ENCODE results near the gene BORCS6.

The BORCS6 gene

DNA sequence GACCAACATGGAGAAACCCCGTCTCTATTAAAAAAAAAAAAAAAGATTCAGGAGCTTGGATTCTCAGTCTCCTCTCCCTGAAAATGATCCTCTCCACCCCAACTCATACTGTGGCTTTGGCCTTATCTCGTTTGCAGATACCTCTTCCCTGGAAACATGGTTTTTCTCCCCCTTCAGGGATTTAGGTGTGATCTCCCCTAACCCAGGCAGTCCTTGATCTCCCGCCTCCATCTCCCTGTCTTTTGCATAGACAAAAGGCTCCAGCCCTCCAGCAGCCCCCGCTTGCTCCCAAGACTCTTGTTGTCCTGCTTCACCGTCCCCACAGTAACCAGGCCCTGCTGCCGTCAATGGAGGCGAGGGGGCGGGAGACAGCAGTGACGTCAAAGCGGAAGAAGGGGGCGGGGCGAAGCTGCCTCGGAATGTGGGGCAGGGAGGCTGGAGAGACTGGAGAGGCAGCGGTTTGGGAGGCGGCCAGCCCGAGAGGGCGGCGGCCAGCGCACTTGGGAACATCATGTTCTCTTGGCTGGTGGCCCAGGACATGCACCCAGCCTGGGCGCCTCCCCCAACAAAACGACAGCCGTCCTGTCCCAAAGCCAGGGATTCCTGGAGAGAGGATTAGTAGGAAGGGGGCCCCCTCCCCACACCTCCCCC is 35.9 kb downstream of the BORCS6 start:
- DNase-seq, result peak; percentile 99

DNA sequence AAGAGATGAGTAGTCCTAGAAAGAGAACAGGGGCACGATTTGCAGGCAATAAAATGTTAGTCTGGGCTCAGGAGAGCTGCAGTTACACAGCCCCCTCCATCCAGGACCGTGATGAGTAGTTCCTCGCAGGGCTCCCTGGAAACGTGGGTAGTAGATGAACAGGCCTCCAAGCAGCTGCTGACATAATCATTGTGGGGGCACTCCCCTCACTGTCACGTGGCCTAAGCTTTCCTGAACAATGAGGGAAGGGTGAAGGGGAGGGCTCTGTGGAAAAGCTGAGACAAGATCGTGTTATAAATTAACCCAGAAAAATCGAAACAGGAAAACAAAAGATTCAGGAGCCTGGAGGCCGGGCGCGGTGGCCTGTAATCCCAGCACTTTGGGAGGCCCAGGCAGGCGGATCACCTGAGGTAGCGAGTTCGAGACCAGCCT is 36.4 kb downstream of the BORCS6 start:
- peak; percentile 91 for DNase-seq

DNA sequence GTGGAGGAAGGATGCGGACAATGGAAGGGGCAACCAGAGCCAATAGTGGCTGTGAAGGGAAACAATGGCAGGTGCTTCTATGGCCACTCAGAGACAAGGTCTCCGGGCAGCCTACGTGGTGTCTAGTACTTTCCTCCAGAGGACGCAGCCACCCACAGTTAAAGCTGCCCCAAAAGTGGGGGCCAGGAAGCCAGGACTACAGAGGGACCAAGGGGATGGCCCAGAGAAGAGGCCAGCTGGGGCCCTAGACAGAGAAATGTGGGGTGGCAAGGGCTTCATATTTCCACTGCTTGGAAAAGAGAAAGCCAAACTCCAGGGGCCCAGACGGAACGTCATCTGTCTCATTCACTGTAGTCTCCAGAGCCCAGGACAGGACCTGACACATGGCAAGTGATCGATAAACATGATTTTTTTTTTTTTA is 36.9 kb downstream of the BORCS6 start:
- peak; percentile 65 for DNase-seq

DNA sequence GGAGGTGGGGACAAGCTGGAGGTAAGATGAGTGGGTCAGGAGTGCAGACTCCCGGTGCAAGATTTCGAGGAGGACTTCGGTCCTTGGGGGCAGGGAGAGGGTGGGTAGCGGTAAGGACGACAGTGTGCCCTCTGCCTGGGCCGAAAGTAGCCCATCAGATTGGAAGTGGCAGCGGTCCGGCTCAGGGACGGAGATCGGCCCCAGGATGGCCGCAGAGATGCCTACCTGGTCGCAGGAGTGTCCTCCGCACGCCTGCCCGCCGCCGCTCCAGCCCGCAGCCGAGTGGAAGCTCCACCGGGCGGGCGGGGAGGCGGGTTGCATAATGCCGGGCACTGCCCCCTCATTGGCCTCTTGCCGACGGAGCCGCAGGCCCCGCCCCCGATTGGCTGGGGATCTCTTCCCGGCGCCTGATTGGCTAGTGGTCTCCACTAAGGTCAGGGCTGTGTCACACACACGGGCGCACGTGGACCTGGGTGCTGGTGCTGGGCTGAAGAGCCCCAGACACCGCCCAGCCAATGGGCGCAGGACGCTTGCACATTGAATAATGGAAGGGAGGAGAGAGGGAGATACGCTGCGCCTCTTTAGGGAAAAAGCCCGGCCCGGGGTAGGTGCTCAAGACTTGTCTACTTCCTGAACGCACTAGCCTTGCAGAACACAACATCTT is 37.7 kb downstream of the BORCS6 start, which contains the start of gene PER1:
TSS of gene PER1 (minus strand) at position 293 of the 664 bp plus-strand sequence. CDS start 1,698 bp downstream, outside the sequence.
- DNase-seq, result peak; percentile 99

DNA sequence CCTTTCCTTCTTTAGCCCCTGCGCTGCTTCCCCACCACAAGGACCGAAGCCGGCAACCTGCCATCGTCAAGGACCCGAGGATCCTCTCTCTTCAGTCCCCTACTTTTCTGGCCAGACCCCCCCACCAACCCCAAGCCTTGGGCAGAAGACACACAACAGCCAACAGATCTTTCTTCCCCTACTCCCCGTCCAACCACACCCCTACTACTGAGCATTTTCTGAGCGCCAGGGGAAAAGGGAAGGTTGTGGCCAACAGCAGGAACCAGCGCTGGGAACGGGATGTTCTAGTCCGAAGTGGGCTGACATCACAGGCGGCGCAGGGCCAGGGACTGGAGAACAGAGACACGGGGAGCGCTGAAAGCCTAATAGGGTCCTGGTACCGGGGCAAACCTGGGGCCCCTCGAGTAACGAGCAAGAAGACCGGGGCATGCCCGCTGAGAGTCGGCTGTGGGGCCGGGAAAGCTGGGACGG is 38.3 kb downstream of the BORCS6 start:
- DNase-seq, result peak; percentile 60

DNA sequence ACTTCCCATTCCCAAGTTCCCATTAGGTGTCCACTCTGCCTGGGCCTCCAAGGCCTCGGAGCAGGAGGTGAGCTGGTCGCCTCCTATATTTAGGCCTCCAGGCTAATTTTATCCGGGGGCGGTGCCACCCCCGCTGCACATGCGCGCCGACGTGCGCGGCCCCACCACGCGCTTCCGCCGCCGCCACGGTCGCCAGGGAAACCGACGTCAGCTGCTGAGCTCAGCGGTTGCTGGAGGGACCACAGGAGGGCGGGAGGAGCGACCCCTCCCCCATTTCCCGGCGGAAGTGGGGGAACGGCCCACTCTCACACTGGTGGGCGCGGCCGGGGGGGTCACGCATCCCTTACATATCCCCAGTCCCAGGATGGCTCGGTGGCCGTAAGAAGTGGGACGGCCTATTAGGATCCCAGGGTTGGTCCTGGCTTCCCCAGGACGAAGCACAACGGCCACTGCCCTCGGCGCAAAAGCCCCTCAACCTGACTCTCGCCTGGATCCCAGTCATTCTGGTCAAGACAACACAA is 38.8 kb downstream of the BORCS6 start:
- DNase-seq, result peak; percentile 92

DNA sequence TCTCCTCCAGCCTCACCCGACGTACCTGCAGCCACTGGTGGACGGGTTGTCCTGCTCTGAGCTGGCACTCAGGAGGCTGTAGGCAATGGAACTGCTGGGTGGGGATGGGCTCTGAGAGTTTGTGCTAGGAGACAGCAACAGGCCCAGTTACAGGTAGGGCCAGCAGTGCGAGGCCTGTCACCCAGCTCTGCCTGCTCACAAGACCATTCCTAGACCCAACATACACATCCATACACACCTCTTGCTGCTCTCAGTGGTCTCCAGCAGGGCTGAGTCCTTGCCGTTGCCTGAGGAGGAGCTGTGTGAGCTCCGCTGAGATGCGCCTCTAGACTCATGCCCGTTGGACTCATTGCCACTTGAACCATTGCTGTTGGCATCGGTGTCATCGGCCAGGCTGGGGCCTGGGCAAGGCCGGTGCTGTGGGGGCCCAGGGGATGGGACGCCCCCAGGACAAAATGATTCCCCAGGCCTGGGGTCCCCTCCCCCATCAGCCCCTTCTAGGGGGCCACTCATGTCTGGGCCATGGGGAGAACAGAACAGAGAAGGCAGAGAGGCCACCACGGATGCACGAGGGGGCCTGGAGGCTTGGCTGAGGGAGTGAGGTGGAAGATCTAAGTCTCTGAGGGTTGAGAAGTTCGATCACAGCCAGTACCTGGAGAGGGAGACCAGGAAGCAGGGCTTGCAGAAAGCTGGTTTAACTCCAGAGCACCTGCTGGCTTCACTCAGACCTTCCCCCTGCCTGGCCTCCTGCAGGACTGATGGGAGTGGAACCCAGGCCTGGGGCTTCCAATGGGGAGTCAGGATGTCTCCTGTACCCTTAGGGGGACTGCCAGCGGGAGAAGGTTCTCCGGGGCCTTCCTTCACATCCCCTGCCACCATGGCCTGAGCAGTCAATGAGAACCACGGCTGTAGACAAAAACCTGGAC is 39.5 kb downstream of the BORCS6 start:
- no peak for DNase-seq

DNA sequence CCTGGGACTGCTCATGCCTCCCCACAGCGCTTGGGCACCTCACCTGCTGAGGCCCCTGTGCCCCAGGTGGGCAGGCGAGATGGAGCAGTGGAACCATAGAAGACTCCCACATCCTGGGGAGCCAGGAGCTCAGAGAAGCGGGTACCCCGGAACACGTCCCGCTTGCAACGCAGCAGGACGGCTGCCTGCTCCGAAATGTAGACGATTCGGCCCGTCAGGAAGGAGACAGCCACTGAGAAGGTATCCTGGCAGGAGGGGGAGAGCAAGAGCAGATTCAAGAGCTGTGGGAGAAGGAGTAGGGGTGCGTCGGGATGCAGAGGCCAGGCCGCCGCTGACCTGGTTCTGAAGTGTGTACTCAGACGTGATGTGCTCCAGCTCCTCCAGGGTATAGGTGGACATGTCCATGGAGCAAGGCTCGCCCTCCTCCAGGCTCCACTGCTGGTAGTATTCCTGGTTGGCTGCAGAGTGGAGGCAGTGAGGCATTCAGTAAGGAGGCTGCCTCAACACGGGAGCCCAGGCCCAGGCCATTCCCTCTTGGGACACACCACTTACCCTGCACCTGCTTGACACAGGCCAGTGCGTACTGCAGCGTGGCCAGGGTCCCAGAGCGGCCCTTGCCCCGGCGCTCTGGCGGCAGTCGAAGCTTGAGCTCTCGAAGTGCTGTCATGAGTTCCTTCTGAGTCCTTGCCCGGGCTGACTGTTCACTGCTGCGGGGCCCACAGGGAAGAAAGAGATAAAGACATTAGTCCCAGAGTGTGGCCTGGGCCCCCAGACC is 40.4 kb downstream of the BORCS6 start:
- no peak for DNase-seq

DNA sequence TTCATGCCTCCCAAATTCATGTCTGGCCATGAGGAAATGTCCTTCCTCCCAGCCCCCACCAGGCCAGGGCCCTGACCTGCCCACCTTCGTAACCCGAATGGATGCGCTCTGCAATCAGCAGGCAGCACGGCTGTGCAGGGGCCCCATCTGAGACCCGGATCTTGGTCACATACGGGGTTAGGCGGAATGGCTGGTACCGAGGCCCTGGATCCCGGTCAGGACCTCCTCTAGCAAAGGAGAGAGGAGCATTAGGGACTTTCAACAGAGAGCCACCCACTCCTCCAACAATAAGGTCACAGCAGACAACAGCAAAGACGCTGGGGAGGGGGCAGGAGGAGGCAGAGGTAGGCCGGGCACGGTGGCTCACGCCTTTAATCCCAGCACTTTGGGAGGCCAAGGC is 41.4 kb downstream of the BORCS6 start:
- no peak for DNase-seq

DNA sequence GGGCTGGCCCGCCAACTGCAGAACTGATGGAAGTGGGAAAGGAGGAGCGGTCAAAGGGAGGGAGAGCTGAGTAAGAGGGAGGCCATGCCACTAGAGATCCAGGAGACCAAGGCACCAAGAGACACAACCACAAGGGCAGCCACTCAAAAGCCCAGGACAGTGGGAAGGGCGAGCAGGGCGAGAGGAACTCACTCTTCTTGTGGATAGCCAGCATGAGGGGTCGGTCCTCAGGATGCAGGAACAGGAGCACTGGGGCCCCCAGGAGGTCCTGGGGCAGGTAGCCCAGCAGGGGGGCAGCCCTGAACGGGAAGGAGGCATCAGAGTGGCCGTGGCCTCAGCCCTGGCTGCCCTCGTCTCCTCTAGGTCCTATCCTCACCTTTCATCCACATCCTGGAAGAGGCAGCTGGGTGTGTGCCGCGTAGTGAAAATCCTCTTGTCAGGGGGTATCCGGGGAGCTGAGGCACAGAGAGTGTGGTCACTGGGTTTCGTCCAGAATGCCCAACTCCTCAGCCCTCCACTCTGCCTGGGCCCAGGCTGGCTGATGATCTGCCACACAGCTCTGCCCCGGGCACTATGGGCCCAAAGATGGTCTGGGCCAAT is 42.1 kb downstream of the BORCS6 start:
- DNase-seq, result no peak

DNA sequence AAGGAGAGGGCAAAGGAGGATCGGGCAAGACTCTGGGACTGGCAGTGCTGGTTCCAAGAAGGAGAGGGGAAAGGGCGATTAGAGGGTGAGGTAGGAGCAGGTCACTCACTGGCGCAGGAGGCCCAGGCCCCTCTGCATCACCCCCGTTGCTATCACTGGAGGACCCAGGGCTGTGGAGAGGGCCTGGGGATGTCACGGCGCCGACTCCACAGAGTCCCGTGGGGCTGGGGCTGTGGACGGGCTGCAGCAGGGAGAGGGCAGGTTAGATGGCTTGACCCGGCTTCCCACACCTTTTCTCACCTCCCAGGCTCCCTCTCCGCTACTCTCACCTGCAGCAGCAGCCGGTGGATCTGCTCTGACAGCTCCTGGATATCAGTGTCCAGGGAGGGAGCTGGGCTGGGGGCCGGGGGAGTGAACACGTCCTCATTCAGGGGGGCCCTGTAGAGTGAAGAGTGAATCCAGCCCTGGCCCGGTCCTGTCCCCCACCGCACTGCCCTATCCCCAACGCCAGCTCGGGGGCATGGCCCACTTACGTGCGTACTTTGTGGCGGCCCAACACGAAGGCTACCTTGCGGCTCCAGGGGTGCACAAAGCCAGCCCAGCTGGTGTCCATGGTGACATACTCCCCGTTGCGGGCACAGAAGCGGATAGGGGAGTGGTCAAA is 42.7 kb downstream of the BORCS6 start:
- DNase-seq, result no peak

DNA sequence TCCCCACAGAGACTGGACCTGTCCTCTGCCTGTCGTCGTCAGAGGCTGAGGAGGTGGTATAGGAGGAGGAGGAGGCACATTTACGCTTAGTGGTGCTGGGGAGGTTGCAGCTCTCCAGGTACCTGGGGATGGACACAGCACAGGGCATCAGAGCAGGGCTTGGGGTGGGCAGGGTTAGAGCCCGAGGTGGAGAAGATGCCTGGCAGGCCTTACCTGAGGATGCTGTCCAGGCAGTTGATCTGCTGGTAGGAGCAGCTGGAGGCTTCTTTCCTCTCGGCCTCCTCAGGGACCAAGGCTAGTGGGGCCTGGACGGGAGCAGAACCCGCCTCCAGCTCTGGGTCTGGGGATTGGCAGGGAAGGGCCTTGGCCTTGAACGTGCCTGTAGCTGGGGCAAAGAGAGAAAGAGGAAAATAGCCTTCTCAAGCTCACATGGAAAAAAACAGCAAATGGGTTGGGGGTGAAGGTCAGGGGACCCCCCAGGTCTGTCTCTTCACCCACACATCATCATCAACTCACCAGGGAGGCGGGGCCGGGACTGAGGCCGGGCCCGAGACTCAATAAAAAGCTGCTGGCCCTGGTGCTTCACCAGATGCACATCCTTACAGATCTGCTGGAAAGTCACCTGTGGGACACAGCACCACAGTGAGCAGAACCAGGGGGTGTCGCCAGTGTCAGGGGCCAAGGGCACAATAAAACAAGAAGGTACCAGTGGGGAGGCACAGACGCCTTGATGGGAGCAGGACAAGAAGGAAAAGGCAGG is 43.4 kb downstream of the BORCS6 start:
- DNase-seq, result no peak

DNA sequence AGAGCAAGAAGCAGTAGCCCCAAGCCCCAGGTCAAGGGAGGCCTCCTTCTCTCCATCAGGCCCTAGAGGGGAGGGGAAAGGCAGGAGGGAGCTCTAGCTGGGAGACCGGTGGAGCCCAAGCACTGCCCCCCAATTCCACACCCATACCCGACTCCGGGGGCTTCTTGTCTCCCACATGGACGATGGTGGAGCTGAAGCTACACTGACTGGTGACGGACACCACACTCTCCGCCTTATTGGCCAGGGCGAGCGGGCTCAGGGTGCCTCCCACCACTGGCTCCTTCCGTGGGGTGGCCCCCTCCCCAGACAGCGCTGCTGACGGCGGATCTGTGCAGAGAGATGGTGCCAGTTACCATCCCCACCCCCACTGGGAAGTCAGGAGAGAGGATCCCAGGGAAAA is 44.2 kb downstream of the BORCS6 start:
- no peak for DNase-seq

DNA sequence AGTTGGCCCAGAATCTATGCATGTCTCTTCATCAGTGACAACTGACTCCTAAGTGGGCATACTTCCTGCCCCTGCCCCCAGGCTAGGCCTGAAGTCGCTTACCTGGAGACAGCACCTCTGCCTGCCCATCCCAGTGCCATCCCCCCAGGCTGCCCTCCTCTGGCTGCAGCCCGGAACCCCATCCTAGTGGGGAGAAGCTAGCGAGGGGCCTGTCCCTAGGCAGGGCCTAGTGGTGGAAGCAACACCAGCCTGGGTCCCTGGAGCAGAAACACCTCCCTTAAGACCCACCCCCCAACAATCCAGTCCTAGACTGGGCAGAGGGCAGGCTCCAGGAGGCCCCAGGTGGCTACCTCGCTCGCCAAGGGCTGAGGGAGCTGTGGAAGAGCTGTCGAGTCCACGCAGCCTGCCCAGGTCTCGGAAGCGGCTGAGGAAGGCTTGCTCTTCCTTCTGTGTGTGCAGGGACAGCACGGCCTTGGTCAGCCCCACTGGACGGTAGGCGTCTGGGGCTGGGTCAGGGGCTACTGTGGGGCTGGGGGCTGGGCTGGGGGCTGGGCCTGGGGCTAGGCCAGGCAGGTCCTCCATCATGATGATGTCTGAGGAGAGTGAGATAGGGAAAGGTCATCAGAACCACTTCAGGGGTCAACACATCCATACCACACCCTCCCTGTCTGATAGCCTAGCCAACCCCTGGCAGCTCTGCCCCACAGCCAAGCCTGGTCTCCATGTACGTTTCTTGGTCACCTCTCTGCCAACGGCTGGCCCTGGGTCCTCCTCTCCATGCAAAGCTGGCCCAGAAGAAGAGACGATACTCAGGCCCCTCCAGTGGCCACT is 45.4 kb downstream of the BORCS6 start:
- DNase-seq, result no peak

DNA sequence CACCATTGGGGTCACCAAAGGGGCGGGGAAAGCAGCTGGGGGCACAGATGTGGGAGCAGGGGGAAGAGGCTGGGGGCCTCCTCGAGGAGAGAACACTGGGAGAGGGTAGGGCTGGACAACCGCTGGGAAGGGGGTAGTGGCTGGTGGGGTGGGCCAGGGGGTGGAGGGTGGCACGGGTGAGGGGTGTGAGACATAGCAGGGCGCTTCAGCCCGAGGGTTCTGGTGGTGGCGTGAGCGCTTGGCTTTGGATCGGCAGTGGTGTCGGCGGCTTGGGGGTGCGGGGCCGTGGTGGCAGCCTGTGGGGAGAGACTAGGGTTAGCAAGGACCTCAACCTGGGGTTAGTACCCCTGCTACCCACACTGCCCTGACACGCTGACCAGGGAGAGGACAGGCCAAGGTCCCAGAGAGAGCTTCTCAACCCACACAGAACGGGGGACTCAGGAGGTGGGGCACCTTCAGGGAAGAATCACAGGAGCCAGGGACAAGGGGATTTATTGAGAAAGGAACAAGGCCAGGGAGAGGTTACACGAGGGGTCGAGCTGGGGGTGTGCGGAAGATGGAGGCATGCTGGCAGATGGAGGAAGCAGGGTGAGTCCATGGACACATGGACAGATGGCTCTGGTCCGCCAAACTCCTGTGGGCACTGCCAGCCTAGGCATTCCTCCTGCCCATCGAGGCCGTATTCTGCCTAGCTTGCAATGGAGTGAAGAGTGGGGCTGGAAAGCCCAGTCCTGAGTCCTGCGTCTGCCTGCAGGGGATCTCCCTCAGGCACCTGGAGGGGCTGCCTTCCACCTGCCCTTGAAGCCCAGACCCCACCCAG is 46.2 kb downstream of the BORCS6 start:
- DNase-seq, result no peak

DNA sequence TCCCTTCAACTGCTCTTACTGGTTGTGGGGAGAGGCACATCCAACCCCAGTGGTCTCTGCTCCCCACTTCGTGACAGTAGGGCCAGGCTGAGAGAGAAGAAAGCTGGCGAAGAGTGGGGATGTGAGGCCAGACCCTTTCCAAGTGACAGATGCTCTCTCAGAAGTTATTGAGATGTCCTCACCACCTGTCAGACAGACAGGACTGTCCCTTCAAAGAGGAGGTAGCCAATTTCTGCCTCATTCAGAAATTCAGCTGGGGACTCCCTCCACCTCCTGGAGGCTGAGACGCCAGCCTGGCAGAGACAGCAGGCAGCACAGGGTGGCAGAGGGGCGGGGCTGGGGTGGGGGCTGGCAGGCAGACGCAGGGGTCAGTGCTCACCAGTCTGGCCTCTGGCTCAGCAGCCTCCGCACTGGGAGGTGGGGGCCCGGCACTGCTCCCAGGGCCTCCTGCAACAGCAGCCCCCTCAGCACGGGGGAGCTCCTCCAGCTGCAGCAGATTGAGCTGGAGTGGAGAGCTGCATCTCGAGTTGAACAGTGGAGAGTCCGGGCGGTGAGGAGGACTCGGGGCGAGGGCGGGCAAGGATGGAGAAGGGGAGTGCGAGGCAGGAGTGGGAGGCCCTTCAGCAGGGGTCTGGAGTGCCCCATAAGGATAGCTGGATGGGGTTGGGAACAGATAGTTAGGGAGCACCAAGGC is 46.9 kb downstream of the BORCS6 start:
- no peak for DNase-seq

DNA sequence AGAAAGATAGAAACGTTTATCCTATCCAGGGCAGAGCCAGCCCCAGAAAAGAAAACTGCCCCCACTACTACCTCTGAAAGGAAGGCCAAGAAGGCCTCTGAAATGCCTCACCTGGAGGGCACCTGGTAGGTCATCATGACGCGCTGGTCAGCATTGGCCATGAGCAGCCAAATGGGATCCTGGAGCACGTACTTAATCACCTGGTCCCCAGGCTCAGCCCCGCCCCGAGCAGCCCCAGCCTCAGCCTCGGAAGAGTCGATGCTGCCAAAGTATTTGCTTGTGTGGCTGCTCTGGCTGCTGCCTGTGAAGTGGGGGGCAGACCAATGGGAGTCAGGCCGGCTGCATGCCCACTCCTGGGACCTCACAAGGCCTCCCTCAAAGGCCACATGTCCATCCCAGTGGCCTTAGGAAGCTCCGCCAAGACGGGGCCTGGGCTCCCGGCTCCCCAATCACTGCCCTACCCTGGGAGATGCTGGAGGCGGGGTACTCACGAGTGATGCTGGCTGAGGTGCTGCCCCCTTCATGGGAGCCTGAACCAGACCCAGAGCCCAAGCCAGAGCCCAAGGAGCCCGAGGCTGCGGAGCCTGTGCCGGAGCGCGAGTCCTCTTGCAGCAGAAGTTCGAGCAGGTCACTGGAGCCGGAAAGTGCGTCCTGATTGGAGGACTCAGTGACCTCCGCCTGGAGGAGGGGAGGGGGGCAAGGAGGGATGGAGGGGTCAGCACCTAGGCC is 47.7 kb downstream of the BORCS6 start:
- DNase-seq, result no peak

Measured in NCI-H82 (cell line).